ENCODE data around the gene TMEM225B.
"Not testable (repeated sequence)": the region's sequence is repeated elsewhere in the genome, so short reads cannot be mapped to it uniquely, and the experiment has no call there.

Gene TMEM225B

DNA sequence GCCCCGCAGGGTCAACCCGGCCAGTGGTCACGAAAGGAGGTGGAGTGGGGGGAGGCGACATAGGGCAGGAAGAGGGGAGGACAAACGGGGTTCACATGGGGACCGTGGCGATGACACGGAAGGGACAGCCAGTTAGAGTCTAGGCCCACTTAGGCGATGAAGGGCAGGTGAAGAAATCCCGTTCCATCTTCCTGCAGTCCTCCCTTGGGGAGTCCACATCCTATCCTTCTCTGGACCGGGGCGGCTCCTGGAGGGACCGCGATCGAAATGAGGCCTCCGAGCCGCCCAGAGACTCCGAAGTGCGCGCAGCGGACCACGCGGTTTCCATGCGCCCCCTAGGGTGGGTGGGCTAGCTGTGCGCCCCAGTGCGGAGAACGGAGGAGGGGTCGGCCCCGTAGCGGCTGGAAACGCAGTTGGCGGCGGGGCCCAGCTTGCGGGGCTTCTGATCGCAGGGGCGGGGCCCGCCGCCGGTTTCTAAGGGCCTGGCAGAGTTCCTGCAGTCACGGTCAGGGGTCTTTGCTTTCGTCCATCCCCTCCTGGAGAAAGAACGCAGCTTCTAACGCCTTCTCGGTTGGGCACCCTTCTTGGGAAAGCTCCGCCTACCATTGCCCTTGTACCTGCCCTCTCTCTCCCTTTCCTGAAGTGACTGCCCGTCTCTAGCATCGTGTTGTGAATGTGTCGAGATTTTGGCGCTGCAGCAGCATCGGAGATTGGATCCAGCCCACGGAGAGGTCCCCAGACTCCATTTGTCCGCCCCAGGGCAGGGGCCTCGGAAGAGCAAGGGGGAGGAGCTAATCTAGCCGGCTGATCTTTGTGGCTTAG, 17.9 kb upstream of the TMEM225B start:
- peak; percentile 34 for DNase-seq (ENCODE audit: low read depth)

DNA sequence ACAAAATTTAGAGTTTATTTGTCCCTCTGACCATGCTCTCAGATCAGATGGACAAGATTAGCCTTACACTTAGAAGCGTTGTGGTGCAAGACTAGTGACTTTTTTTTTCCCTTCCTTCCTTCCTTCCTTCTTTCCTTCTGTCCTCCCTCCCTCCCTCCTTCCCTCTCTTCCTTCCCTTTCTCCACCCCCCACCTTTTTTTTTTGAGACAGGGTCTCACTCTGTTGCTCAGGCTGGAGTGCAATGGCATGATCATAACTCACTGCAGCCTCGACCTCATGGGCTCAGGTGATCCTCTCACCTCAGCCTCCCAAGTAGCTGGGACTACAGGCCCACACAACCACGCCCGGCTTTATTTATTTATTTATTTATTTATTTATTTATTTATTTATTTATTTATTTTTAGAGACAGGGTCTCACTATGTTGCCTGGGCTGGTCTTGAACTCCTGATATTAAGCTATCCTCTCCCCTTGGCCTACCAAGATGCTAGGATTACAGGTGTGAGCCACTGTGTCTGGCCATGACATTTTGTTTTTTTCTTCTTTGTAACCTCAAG, 17.2 kb upstream of the TMEM225B start:
- not testable (repeated sequence) for DNase-seq (ENCODE audit: low read depth)

GRCh38 chr7:99588868-99589267, 9.2 kb upstream of the TMEM225B start:
- no peak for DNase-seq (ENCODE audit: low read depth)

DNA sequence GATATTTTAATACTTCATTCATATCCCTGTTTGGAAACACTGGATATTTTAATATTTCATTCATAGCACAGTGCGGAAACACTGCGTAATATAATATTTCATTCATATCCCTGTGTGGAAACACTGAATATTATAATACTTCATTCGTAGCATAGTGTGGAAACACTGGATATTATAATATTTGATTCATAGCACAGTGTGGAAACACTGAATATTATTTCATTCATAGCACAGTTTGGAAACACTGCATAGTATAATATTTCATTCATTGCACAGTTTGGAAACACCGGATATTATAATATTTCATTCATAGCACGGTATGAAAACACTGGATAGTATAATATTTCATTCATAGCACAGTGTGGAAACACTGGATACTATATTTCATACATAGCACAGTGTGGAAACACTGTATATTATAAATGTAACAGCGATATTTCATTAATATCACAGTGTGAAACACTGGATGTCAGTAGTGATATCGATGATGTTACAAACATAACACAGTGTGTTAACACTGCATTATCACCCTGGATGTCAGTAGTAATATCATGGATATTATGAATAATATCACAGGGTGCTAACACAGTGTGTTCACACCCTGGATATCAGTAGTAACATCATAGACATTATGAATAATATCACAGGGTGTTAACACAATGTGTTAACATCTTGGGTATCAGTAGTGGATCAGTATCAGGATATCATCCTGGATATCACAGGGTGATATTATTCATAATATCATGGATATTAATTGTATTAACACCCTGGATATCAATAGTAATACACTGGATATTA, 2.9 kb upstream of the TMEM225B start:
- no peak for DNase-seq (ENCODE audit: low read depth)

DNA sequence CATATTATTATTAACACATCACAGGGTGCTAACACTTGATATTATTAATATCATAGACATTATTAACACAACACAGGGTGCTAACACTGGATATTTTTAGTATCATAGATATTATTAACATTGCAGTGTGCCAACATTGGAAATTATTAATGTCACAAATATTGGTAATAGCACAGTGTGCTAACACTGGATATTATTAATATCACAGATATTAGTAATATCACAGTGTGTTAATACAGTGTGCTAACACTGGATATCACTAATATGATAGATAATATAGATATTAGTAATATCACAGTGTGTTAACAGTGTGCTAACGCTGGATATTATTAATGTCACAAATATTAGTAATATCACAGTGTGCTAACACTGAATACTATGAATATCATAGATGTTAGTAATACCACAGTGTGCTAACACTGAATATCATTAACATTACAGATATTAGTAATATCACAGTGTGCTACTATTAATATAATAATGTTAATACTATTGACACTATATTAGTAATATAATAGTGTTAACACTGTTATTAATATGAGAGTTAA, 1.6 kb upstream of the TMEM225B start:
- no peak for DNase-seq (ENCODE audit: low read depth)

DNA sequence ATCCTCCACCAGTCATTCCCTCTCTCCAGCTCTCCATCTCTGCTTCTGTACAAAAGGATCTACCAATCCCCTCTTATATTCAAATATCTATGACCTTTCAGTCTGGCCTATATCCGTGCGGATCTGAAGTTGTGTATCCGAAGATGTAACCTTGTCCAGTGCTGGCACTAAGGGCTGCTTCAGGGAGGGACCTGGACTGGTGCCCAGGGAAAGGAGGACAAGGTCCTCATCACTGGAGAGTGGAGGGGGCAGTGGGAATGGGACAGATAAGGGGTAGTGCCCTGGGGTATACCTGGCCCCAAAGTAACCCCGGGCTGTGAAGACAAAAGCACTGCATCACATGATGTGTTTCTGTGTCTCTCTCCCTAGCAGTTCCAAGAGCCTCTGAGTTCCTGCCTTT, 1.8 kb downstream of the TMEM225B start:
- no peak for DNase-seq (ENCODE audit: low read depth)

GRCh38 chr7:99601656-99602310, 3.7 kb downstream of the TMEM225B start:
- no peak for DNase-seq (ENCODE audit: low read depth)

- no peak for DNase-seq (ENCODE audit: low read depth)
Observed at GRCh38 chr7:99605527-99605926, 7.5 kb downstream of the TMEM225B start.

GRCh38 chr7:99606531-99606930, 8.5 kb downstream of the TMEM225B start:
- DNase-seq (ENCODE audit: low read depth): no peak

- DNase-seq (ENCODE audit: low read depth): no peak
Observed at GRCh38 chr7:99607548-99607947, 9.5 kb downstream of the TMEM225B start.

GRCh38 chr7:99614495-99614894, 16.4 kb downstream of the TMEM225B start:
- DNase-seq (ENCODE audit: low read depth): no peak

DNA sequence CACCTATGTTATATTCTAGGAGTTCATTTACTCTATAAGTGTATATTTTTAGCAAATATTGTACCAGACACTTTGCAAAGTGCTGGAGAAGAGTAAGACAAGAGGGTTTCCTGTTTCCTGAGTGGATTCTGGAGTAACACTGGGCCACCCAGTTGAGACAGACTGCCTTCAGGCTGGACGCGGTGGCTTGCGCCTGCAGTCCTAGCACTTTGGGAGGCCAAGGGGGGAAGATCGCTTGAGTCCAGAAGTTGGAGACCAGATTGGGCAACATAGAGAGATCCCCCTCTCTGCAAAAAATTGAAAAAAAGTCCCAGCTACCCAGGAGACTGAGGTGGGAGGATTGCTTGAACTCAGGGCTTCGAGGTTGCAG, 17.9 kb downstream of the TMEM225B start:
- DNase-seq (ENCODE audit: low read depth): no peak

DNA sequence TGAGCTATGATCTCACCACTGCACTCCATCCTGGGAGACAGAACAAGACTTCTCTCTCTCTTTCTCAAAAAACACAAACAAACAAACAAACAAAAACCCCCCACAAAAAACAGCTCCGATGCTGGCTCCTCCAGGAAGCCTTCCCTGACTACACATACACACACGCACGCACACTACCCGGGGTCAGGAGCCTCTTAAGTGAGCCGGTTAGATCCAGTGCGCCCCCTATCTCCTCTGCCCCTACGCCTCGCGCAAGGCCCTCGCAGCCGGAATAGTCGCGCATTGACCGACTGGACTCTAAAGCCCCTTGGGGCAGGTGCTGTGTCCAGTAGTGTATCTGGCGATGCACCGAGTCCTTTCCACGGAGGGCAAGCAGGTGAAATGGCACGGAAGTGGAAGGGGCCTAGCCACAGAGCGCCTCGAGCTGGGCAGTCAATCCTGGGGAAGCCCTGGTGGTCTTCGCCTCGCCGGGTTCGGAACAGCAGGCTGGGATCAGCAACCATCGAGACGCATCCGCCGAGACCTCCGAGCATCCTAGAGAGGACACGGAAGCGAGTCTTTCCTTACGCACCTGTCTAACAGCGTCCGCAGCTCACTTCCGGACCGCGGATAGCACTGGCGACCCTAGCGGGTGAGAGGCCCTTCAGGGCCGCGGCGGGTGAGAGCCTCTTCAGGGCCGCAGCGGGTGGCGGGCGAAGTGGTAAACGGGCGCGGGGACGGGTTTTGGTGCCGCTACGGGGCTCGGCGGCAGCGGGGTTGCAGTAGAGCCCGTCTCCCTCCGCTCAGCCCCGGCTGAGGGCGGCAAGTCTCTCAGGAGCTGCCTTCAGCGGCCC, 18.5 kb downstream of the TMEM225B start, which contains the start of gene ZSCAN25:
Gene ZSCAN25, plus strand, starts transcription at position 588 of the 833 bp plus-strand sequence. CDS start 2,661 bp downstream, outside the sequence.
- peak; percentile 74 for DNase-seq (ENCODE audit: low read depth)

DNA sequence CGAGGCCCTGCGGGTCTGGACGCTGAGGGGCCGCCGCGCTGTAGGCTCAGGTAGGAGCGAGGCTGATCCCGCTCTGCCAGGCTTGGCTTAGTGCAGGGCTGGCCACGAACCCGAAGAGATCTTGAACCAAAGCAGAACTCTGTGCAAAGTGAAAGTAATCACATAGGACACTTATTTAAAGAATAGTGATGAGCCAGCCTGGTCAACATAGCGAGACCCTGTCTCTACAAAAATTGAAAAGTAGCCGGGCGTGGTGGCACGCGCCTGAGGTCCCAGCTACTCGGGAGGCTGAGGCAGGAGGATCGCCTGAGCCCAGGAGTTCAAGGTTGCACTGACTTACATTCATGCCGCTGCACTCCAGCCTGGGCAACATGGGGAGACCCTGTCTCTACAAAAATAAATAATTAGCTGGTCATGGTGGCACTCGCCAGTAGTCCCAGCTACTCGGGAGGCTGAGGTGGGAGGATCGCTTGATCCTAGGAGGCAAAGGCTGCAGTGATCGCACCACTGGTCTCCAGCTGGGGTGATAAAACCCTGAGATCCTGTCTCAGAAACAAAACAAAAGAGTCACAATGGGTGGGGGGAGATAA, 19.2 kb downstream of the TMEM225B start:
- no peak for DNase-seq (ENCODE audit: low read depth)

- no peak for DNase-seq (ENCODE audit: low read depth)
Observed at GRCh38 chr7:99618726-99619125, 20.7 kb downstream of the TMEM225B start.

DNA sequence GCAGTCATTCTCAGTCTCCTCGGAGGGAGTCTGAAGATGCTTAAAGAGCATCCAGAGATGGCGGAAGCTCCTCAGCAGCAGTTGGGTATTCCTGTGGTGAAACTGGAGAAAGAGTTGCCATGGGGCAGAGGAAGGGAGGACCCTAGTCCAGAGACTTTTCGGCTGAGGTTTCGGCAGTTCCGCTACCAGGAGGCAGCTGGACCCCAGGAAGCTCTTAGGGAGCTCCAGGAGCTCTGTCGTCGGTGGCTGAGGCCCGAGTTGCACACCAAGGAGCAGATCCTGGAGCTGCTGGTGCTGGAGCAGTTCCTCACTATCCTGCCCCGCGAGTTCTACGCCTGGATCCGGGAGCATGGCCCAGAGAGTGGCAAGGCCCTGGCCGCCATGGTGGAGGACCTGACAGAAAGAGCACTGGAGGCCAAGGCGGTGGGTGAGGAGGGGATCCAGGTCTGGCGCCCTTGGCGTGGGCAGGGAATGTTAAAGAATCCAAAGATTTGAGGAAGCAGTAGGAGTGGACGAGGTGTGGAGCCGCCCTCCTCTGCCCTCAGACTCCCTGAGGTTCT, 21.6 kb downstream of the TMEM225B start:
- DNase-seq (ENCODE audit: low read depth): no peak

DNA sequence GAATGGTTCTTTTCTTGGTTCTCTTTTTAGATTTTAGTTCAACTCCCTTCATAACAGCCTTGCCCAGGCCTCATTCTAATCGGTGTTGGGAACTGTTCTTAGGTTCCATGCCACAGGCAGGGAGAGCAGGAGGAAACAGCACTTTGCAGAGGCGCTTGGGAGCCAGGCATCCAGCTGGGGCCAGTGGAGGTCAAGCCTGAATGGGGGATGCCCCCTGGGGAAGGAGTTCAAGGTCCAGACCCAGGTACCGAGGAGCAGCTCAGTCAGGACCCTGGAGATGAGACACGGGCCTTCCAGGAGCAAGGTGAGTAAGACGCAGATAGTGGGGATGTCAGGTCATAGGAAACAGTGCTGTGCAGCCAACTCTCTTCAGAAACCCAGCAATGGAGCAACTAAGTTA, 23.2 kb downstream of the TMEM225B start:
- no peak for DNase-seq (ENCODE audit: low read depth)

- DNase-seq (ENCODE audit: low read depth): no peak
Observed at GRCh38 chr7:99622596-99622995, 24.5 kb downstream of the TMEM225B start.

DNA sequence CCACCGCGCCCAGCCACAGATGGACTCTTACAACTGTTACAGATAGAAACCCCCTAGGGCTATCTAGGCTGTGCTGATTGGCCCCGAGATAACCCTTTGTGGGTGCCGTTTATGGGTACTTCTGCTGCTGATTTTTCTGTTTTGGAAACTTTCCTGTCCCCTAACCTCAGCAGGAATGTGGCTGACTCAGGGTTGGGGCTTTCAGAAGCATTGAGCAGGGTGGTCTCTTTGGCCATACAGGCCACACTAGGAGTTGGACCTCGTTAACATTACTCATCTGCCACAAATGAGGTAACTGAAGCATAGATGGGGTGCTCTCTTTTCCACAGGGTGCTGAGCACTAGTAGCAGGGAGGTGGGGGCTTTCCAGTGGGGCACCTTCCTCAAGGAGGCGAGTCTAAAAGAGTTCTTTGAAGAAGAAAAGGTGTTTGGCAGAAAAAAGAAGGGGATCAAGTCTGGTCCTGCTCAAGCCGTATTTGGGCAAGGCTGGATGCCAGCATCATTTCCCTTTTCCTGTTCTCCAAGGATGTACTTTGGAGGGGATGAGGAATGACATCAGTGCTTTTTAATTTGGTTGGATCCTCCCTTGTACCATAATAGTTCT, 25.1 kb downstream of the TMEM225B start:
- no peak for DNase-seq (ENCODE audit: low read depth)
